HL-60 (cell line): ENCODE data around the gene ALG12.
A peak's percentile ranks its signal among the peaks of the same experiment; 100 is the strongest.

Experiments used
- DNase-seq, 2 experiments: peaks; one replicate each; pipeline ENCODE4 v3.0.0-alpha.2; 2010 to 2020; ENCODE audit warnings: low read depth in 1 of 2, low spot score in 1 of 2
- H3K27ac ChIP-seq: fragments of 250-450 bp; sonication (Bioruptor Pico); replicated peaks from 2 replicates; pipeline ENCODE4 v1.5.1; 2020; ENCODE audit warnings: mild to moderate bottlenecking, moderate library complexity
- H3K27me3 ChIP-seq: fragments of 250-450 bp; sonication (Bioruptor Pico); 2 replicates; pipeline ENCODE4 v1.5.1; 2021; ENCODE audit warnings: mild to moderate bottlenecking, moderate library complexity; ENCODE audit not compliant: insufficient read depth, poor library complexity, severe bottlenecking
- H3K4me3 ChIP-seq: replicated peaks from 2 replicates; pipeline ENCODE4 v1.5.1; 2011; ENCODE audit warnings: mild to moderate bottlenecking, control low read depth, low read length; ENCODE audit not compliant: insufficient read depth
- GABPA ChIP-seq: IDR thresholded peaks from 2 replicates; pipeline ENCODE4 v1.6.1; 2012; ENCODE audit warnings: low read depth
- POLR2AphosphoS5 ChIP-seq: IDR thresholded peaks from 2 replicates; pipeline ENCODE4 v1.6.1; 2012; ENCODE audit warnings: low read depth
- REST ChIP-seq: IDR thresholded peaks from 2 replicates; pipeline ENCODE4 v1.6.1; 2012; ENCODE audit warnings: low read depth; ENCODE audit not compliant: insufficient replicate concordance
- SPI1 ChIP-seq: IDR thresholded peaks from 2 replicates; pipeline ENCODE4 v1.6.1; 2012; ENCODE audit warnings: low read depth, mild to moderate bottlenecking, borderline replicate concordance
- TF ChIP-seq, protein P1 (sequence below): IDR thresholded peaks from one replicate; pipeline ENCODE4 v1.5.1; 2011; ENCODE audit warnings: low read length, control low read depth, inconsistent platforms; ENCODE audit not compliant: insufficient read depth

ALG12 gene

GRCh38 chr22:49962751-49963646 lies 44.8 kb upstream of the ALG12 start:
- DNase-seq: no peak
- Histone ChIP-seq H3K27me3 (no peaks in the 10 kb centered on the region), H3K27ac (peak overlapping the region; percentile 68), H3K4me3 (peak overlapping the region; percentile 87)
- TF ChIP-seq, protein P1, sequence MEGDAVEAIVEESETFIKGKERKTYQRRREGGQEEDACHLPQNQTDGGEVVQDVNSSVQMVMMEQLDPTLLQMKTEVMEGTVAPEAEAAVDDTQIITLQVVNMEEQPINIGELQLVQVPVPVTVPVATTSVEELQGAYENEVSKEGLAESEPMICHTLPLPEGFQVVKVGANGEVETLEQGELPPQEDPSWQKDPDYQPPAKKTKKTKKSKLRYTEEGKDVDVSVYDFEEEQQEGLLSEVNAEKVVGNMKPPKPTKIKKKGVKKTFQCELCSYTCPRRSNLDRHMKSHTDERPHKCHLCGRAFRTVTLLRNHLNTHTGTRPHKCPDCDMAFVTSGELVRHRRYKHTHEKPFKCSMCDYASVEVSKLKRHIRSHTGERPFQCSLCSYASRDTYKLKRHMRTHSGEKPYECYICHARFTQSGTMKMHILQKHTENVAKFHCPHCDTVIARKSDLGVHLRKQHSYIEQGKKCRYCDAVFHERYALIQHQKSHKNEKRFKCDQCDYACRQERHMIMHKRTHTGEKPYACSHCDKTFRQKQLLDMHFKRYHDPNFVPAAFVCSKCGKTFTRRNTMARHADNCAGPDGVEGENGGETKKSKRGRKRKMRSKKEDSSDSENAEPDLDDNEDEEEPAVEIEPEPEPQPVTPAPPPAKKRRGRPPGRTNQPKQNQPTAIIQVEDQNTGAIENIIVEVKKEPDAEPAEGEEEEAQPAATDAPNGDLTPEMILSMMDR: no peak
- 0 out of 2 replicates have a peak, but pooled peaks have one; percentile 2 for TF ChIP-seq POLR2AphosphoS5
- TF ChIP-seq SPI1: no peak
- TF ChIP-seq GABPA: no peak
- TF ChIP-seq REST: no peak

GRCh38 chr22:49962012-49962750 lies 43.9 kb upstream of the ALG12 start:
- peak; percentile 78 to 86 for DNase-seq
- TF ChIP-seq GABPA: no peak
- TF ChIP-seq REST: no peak
- TF ChIP-seq, protein P1: no peak
- no peak; the same call in 1 of the 2 replicates for TF ChIP-seq POLR2AphosphoS5
- no peak for TF ChIP-seq SPI1
- H3K27ac ChIP-seq: peak overlapping the region; percentile 94

GRCh38 chr22:49961601-49962011 lies 43.4 kb upstream of the ALG12 start:
- TF ChIP-seq, protein P1: no peak
- no peak for TF ChIP-seq SPI1
- TF ChIP-seq REST: no peak
- no peak for TF ChIP-seq GABPA
- no peak for TF ChIP-seq POLR2AphosphoS5
- DNase-seq: no peak
- Histone ChIP-seq H3K27ac (peak overlapping the region; percentile 94), H3K4me3 (peak overlapping the region; percentile 87), H3K27me3 (no peaks in the 10 kb centered on the region)

More at GRCh38 chr22:49962012-49962750, 43.9 kb upstream of the ALG12 start:
- Histone ChIP-seq H3K4me3 (peak overlapping the region; percentile 87), H3K27me3 (no peaks in the 10 kb centered on the region)
